HFFc6 (cell line): ENCODE data around the gene ZFPL1. TPM values are rescaled to one million over a fixed set of nuclear protein-coding genes. Genes with fewer than 3 reads are reported as not detected.

Experiments
- DNase-seq: peaks from one replicate; pipeline ENCODE4 v3.0.0-alpha.2; 2018
- H3K27ac Mint-ChIP-seq: 2 replicates; pipeline ENCODE4 v1.8.0; 2020; ENCODE audit warnings: mild to moderate bottlenecking, mixed read lengths
- H3K27me3 Mint-ChIP-seq: 2 replicates; pipeline ENCODE4 v1.8.0; 2021; ENCODE audit warnings: mild to moderate bottlenecking, moderate library complexity, mixed read lengths; ENCODE audit not compliant: insufficient read depth
- H3K36me3 Mint-ChIP-seq: 2 replicates; pipeline ENCODE4 v1.8.0; 2021; ENCODE audit warnings: low read depth, mixed read lengths
- H3K4me1 Mint-ChIP-seq: 2 replicates; pipeline ENCODE4 v1.8.0; 2020; ENCODE audit warnings: low read depth, mixed read lengths
- H3K4me3 Mint-ChIP-seq: 2 replicates; pipeline ENCODE4 v1.8.0; 2020; ENCODE audit warnings: mild to moderate bottlenecking, moderate library complexity, mixed read lengths
- H3K9me3 Mint-ChIP-seq: 2 replicates; pipeline ENCODE4 v1.8.0; 2020; ENCODE audit warnings: mild to moderate bottlenecking, mixed read lengths
- CTCF ChIP-seq: fragments of 200-600 bp; sonication (generic); IDR thresholded peaks from 2 replicates; pipeline ENCODE4 v1.5.0; 2021; ENCODE audit warnings: antibody characterized with exemption, mild to moderate bottlenecking
- total RNA-seq, 6 experiments: library from RNA; stranded (reverse); fragmentation: NEBNext Ultra II Directional; extraction: Animal tissue kit (Norgen Biotek cat#: 25700); gene quantifications; 2 replicates in 1 of 6; 3 replicates in 5 of 6; pipeline ENCODE4 v1.2.3, GENCODE V29; 2021

The ZFPL1 gene
- total RNA-seq, 6 experiments from 2014 or later = 41.0 to 56.6 (median 53.6) TPM

GRCh38 chr11:65129649-65130441 is 45.8 kb downstream of the ZFPL1 start:
- no peak for DNase-seq
- Mint-ChIP-seq H3K4me1 (peaks cover 14% of the 10 kb centered on the region), H3K9me3 (no peaks in the 10 kb centered on the region), H3K4me3 (no peak overlapping the region), H3K27me3 (0 out of 2 replicates have a peak, but pooled peaks cover 3% of the 10 kb centered on the region), H3K36me3 (peaks cover 17% of the 10 kb centered on the region), H3K27ac (no peak overlapping the region)
- TF ChIP-seq CTCF = no peak

GRCh38 chr11:65130631-65131416 is 46.8 kb downstream of the ZFPL1 start:
- Mint-ChIP-seq H3K4me3 (no peak overlapping the region), H3K9me3 (no peaks in the 10 kb centered on the region), H3K27me3 (0 out of 2 replicates have a peak, but pooled peaks cover 3% of the 10 kb centered on the region), H3K27ac (no peak overlapping the region), H3K36me3 (peaks cover 17% of the 10 kb centered on the region), H3K4me1 (peaks cover 20% of the 10 kb centered on the region)
- no peak for DNase-seq
- TF ChIP-seq CTCF = no peak

DNA sequence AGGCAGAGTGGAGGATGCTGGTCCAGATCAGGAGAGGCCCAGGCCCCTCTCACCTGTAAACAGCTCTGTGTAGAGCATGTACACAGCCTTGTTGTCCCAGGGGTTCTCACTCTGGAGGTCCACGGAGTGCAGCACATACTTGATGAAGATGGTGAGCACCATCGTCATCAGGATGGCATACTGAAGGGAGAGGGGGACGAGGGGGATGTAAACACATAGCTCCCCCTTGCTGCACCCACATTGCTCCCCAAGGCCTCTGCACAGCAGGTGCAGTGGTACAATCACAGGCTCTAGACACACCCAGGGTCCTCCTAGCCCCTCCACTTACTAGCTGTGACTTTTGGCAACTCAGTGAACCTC is 47.4 kb downstream of the ZFPL1 start:
- Mint-ChIP-seq H3K4me1 (peaks cover 26% of the 10 kb centered on the region), H3K4me3 (no peak overlapping the region), H3K27ac (no peak overlapping the region), H3K9me3 (no peaks in the 10 kb centered on the region), H3K27me3 (0 out of 2 replicates have a peak, but pooled peaks cover 3% of the 10 kb centered on the region), H3K36me3 (peaks cover 17% of the 10 kb centered on the region)
- TF ChIP-seq CTCF = no peak
- DNase-seq = no peak

- TF ChIP-seq CTCF = no peak
- no peak for DNase-seq
- Mint-ChIP-seq H3K36me3 (peaks cover 17% of the 10 kb centered on the region), H3K9me3 (no peaks in the 10 kb centered on the region), H3K27ac (no peak overlapping the region), H3K4me3 (no peak overlapping the region), H3K27me3 (0 out of 2 replicates have a peak, but pooled peaks cover 3% of the 10 kb centered on the region), H3K4me1 (peaks cover 26% of the 10 kb centered on the region)
Observed at GRCh38 chr11:65131895-65132237, 47.8 kb downstream of the ZFPL1 start.

- Mint-ChIP-seq H3K36me3 (peaks cover 17% of the 10 kb centered on the region), H3K4me1 (peaks cover 26% of the 10 kb centered on the region), H3K27me3 (0 out of 2 replicates have a peak, but pooled peaks cover 3% of the 10 kb centered on the region), H3K4me3 (peak overlapping the region; percentile 100), H3K9me3 (no peaks in the 10 kb centered on the region), H3K27ac (no peak overlapping the region; the same call in 1 of the 2 replicates)
- no peak for DNase-seq
- no peak for TF ChIP-seq CTCF
Observed at GRCh38 chr11:65132238-65132987, 48.4 kb downstream of the ZFPL1 start.
